Stimulated activated CD8-positive, alpha-beta memory T cell treated with anti-CD3 and anti-CD28 coated beads, Interleukin-15, amount 100 ng/mL, for 1 hour (primary cell): Measurements from ENCODE around the gene GNB1L.
"Not testable (repeated sequence)": the region's sequence is repeated elsewhere in the genome, so short reads cannot be mapped to it uniquely, and the experiment has no call there.

Experiments used
- DNase-seq: peaks from one replicate; pipeline ENCODE4 v3.0.0-alpha.2; 2020; ENCODE audit warnings: low read depth

Gene GNB1L

GRCh38 chr22:19888131-19888746 is 33.6 kb upstream of the GNB1L start:
- DNase-seq = no peak

GRCh38 chr22:19887256-19887985 is 32.7 kb upstream of the GNB1L start:
- no peak for DNase-seq

GRCh38 chr22:19886605-19887255 is 32.1 kb upstream of the GNB1L start:
- no peak for DNase-seq

DNA sequence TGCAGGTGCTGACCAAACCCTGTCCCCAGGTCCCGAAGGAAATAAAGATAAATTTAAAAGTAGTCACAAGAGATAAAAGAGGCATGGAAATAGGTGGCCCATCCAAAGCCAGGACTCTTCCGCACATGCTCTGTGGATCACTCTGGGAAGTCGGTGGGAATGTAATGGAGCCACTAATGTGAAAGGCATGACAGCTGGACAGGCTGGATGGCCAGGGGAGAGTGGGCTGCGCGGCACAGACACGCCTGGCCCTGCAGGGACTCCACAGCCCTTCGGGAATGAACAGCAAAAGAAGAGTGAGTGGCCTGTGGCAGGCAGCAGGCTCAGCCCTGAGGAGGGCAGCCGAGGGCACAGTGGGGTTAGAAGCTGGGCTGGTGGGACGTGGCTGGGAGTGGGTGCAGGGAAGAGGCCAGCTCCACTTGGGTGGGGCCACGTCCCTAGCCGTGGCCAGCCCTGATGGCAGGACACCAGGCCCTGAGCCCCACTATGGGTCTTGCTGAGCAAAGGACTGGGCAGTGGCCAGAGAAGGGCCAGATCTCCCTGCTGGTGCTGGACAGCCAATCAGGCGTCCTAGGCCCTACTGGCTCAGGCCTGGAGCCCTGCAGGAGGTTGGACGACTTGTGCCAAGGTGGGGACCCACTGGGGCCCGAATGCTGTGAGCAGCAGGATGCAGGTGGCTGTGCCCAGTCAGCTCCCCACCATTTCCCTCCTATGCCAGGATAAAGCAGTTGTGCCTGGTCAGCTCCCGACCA is 31.3 kb upstream of the GNB1L start:
- DNase-seq = no peak

- DNase-seq = no peak
These were observed 30.5 kb upstream of the GNB1L start for GRCh38 chr22:19884954-19885751.

- no peak for DNase-seq
These were observed 29.7 kb upstream of the GNB1L start for GRCh38 chr22:19884161-19884953.

DNA sequence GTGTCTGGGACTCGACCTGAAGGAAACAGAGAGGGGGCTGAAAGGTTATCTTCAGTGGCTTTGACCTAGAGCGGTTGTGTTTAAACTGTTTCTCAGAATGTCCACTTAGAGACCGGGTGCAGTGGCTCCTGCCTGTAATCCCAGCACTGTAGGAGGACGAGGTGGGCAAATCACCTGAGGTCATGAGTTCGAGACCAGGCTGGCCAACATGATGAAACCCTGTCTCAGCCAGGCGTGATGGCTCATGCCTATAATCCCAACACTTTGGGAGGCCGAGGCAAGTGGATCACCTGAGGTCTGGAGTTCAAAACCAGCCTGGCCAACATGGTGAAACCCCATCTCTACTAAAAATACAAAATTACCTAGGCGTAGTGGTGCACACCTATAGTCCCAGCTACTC is 28.8 kb upstream of the GNB1L start:
- DNase-seq = not testable (repeated sequence)

DNA sequence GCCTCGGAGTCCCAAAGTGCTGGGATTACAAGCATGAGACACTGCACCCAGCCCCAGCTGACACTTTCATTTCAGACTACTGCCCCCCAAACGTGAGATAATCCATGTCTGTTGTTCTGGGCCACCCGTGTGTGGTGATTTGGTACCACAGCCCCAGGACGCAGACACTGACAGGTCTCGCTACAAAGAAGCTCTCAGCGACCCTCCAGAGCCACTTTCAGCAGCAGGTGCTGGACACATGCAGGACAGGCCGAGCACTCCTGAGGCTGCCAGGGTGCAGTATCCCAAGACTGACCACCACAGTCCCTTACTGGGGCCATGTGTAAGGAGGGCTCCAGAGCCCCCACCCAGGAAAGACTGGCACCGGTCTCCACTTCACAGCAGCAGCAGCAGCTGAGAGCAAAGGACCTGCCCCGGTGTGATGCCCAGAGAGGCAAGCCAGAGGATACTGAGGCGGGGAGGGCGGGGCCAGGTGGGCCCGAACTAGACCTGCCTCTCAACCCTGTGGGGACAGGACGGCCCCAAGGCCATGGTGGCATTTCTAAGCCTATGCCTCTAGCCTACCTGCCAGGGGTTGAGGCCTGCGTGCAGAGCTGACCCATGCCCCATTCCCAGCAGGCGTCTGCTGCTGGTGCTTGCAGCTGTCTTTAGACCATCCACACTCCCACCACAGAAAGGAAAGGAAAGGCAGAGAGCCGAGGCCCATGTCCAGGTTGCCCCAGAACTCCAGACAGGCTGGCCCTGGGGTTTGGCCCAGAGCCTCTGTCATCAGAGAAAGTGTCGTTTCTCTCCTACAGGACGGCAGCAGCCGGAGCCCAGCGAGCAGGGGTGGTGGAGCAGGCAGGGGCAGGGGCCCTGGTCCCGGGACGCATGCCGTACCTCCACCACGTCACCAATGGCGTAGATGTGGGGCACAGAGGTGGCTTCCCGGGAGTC is 28.0 kb upstream of the GNB1L start:
- no peak for DNase-seq

GRCh38 chr22:19880786-19881569 is 26.3 kb upstream of the GNB1L start:
- no peak for DNase-seq

DNA sequence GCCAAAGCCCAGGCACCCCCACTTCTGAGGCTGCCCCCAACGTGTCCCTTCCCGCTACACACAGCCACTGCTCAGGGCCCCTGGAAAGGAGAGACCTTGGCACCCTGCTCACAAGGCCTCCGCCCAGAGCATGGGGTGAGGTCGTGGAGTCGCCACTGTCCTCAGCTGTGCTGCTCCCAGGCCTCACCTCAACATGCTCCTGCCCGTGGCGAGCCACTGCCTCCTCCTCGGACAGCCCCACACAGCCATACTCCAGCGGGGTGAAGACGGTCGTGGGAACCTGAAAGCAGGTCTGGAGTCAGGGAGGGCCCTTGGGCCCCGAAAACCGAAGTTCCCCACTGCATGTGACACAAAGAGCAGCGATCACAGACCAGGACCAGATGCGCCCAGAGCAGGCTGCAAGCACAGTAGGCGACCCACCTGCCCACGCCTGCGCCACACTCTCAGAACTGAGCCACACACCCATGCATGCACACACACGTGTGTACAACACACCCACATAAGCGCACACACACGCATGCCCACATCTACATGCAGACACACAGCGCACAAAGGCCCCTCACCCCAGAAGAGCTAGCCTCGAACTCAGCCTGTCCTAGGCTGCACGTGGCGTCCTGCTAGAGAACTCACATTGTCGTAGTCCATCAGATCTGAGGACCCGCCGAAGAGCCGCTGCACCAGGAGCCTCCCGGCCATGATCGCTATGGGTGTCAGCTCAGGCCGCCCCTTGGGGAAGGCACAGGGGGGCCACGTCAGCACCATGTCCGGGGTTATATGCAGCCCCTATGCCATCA is 25.5 kb upstream of the GNB1L start:
- DNase-seq = no peak

- DNase-seq = no peak
These were observed 24.9 kb upstream of the GNB1L start for GRCh38 chr22:19879643-19879991.

- DNase-seq = no peak
These were observed 24.5 kb upstream of the GNB1L start for GRCh38 chr22:19879246-19879570.

- no peak for DNase-seq
These were observed 24.0 kb upstream of the GNB1L start for GRCh38 chr22:19878461-19879245.

GRCh38 chr22:19877626-19878339 is 23.1 kb upstream of the GNB1L start:
- DNase-seq = no peak

- no peak for DNase-seq
These were observed 22.4 kb upstream of the GNB1L start for GRCh38 chr22:19876941-19877625.

DNA sequence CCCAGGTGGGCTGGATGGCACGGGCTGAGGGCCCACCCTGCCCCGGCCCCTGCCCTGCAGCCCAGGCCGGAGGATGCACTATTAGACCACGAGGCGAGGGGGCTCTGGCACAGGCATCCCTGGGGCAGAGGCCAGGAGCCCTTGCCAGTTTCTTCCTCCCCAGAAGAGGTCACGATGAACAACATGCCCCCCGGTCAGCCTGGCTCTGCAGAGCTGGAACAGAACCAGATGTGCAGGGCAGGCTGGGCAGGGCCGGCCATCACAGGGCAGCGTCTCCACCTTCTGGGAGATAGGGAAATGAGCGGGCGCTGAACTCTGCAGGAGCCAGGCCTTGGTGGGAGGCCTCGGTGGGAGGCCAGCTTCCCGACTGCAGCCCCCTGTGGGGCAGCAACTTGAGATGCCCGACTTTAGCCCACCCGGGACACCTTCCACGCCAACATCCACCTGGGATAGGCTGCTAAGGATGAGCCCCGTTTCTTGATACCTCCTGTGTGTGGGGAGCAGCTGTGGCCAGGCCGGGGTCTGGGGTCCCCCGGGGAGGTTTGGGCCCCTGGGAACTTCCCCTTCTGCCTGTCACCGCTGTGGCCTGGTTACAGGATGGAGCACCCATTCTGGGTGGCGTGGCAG is 21.8 kb upstream of the GNB1L start:
- DNase-seq = no peak
